ENCODE measurements around the gene GNPDA2. TPM values are rescaled to one million over a fixed set of nuclear protein-coding genes. Genes with fewer than 3 reads are reported as not detected.
"Not testable (repeated sequence)": the region's sequence is repeated elsewhere in the genome, so short reads cannot be mapped to it uniquely, and the experiment has no call there.

GNPDA2 gene
- total RNA-seq, 4 donors from 2014 or later = 19.3 to 45.5 (median 31.7) TPM

GRCh38 chr4:44736900-44737299 lies 10.5 kb upstream of the GNPDA2 start:
- no peaks in the 10 kb centered on the region for H3K4me1 ChIP-seq
- no peak overlapping the region for H3K27ac ChIP-seq
- H3K9me3 ChIP-seq = no peaks in the 10 kb centered on the region
- TF ChIP-seq POLR2A (IDR thresholded peaks at IDR 0.05) (no peak), POLR2AphosphoS5 (IDR thresholded peaks at IDR 0.05) (no peak), CTCF (IDR thresholded peaks at IDR 0.05) (no peak), EP300 (IDR thresholded peaks at IDR 0.05) (no peak)
- no peaks in the 10 kb centered on the region for H3K36me3 ChIP-seq
- WGBS, 2 donors (ENCODE audit: low coverage in 1 of 2) = 73 to 95% methylated on average over 2 of the region's 2 CpGs
- H3K4me3 ChIP-seq = no peak overlapping the region
- no peaks in the 10 kb centered on the region for H3K27me3 ChIP-seq
- no peak for ATAC-seq

GRCh38 chr4:44728694-44729093 lies 2.3 kb upstream of the GNPDA2 start:
- H3K27ac ChIP-seq, H3K27me3 ChIP-seq, H3K36me3 ChIP-seq, H3K4me3 ChIP-seq, ATAC-seq, H3K9me3 ChIP-seq: not testable (repeated sequence)
- peaks cover 0 to 28% (median 2%) of the 10 kb centered on the region in 3 donors for H3K4me1 ChIP-seq
- 82 to 87% methylated on average over 6 to 9 of the region's 9 CpGs for WGBS, 2 donors (ENCODE audit: low coverage in 1 of 2)

GRCh38 chr4:44727471-44727870 lies 1.1 kb upstream of the GNPDA2 start:
- no peak for ATAC-seq

GRCh38 chr4:44725726-44726037 lies 674 bp downstream of the GNPDA2 start:
- ATAC-seq = peak; percentile 15
- no peaks in the 10 kb centered on the region for H3K27me3 ChIP-seq
- no peaks in the 10 kb centered on the region for H3K9me3 ChIP-seq
- peak overlapping the region; percentile 29 to 93 (median 89) for H3K27ac ChIP-seq
- H3K4me1 ChIP-seq = peaks cover 0 to 51% (median 6%) of the 10 kb centered on the region in 3 donors
- TF ChIP-seq CTCF (IDR thresholded peaks at IDR 0.05) (no peak), POLR2A (IDR thresholded peaks at IDR 0.05) (no peak), EP300 (IDR thresholded peaks at IDR 0.05) (no peak), POLR2AphosphoS5 (IDR thresholded peaks at IDR 0.05) (no peak)
- H3K36me3 ChIP-seq = no peaks in the 10 kb centered on the region
- 4 to 6% methylated on average over 4 to 6 of the region's 9 CpGs for WGBS, 2 donors (ENCODE audit: low coverage in 1 of 2)
- peak overlapping the region; percentile 58 to 85 for H3K4me3 ChIP-seq

More at GRCh38 chr4:44727471-44727870, 1.1 kb upstream of the GNPDA2 start:
- Histone ChIP-seq H3K27ac (no peak overlapping the region), H3K36me3 (no peaks in the 10 kb centered on the region), H3K27me3 (no peaks in the 10 kb centered on the region), H3K4me3 (no peak overlapping the region), H3K9me3 (no peaks in the 10 kb centered on the region), H3K4me1 (peaks cover 0 to 36% (median 2%) of the 10 kb centered on the region in 3 donors)
- 83 to 89% methylated on average over 2 to 6 of the region's 6 CpGs for WGBS, 2 donors (ENCODE audit: low coverage in 1 of 2)
- no peak for TF ChIP-seq EP300 (IDR thresholded peaks at IDR 0.05)
- TF ChIP-seq POLR2AphosphoS5 (IDR thresholded peaks at IDR 0.05) = no peak
- no peak for TF ChIP-seq POLR2A (IDR thresholded peaks at IDR 0.05)
- TF ChIP-seq CTCF (IDR thresholded peaks at IDR 0.05) = no peak

GRCh38 chr4:44725166-44725565 lies 1.2 kb downstream of the GNPDA2 start:
- no peak for ATAC-seq
- no peaks in the 10 kb centered on the region for H3K9me3 ChIP-seq

More at GRCh38 chr4:44725166-44725565, 1.2 kb downstream of the GNPDA2 start:
- Histone ChIP-seq H3K27ac (peak overlapping the region in 2 of 4 donors; percentile 89), H3K36me3 (no peaks in the 10 kb centered on the region), H3K4me3 (peak overlapping the region; percentile 58 to 85), H3K4me1 (peaks cover 0 to 56% (median 6%) of the 10 kb centered on the region in 3 donors), H3K27me3 (no peaks in the 10 kb centered on the region)
- TF ChIP-seq POLR2A (IDR thresholded peaks at IDR 0.05) = no peak
- no peak for TF ChIP-seq POLR2AphosphoS5 (IDR thresholded peaks at IDR 0.05)
- TF ChIP-seq EP300 (IDR thresholded peaks at IDR 0.05) = no peak
- TF ChIP-seq CTCF (IDR thresholded peaks at IDR 0.05) = no peak
- WGBS, 2 donors (ENCODE audit: low coverage in 1 of 2) = 10 to 26% methylated on average over 6 of the region's 6 CpGs
